ENCODE data around the gene LHFPL3. TPM values are rescaled to one million over a fixed set of nuclear protein-coding genes. Genes with fewer than 3 reads are reported as not detected.

LHFPL3 gene
- total RNA-seq, 1 donor from 2014 or later, result not detected

DNA sequence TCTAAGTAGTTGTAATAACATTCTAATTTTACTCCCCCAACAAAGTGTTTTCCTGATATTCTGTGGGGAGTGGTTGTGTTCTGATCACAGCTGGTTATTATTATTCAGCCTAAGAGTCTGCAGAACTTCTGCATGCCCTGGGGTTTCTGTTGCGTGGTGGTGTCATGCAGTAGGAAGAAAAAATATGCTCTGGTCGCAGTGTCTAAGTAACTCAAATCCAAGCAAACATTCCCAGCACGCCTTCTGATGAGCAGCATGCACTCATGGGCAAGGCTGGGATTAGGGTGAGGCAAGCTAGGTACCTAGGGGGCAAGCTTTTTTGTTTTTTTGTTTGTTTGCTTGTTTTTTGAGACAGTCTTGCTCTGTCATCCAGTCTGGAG is 572.8 kb downstream of the LHFPL3 start:
- H3K4me1 Mint-ChIP-seq (ENCODE audit: low read depth), result peaks cover 10% of the 10 kb centered on the region
- H3K27ac Mint-ChIP-seq, result peak overlapping the region; percentile 85
- no peak overlapping the region for H3K4me3 Mint-ChIP-seq (ENCODE audit: low read depth)
- TF ChIP-seq, protein P1, sequence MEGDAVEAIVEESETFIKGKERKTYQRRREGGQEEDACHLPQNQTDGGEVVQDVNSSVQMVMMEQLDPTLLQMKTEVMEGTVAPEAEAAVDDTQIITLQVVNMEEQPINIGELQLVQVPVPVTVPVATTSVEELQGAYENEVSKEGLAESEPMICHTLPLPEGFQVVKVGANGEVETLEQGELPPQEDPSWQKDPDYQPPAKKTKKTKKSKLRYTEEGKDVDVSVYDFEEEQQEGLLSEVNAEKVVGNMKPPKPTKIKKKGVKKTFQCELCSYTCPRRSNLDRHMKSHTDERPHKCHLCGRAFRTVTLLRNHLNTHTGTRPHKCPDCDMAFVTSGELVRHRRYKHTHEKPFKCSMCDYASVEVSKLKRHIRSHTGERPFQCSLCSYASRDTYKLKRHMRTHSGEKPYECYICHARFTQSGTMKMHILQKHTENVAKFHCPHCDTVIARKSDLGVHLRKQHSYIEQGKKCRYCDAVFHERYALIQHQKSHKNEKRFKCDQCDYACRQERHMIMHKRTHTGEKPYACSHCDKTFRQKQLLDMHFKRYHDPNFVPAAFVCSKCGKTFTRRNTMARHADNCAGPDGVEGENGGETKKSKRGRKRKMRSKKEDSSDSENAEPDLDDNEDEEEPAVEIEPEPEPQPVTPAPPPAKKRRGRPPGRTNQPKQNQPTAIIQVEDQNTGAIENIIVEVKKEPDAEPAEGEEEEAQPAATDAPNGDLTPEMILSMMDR (IDR thresholded peaks at IDR 0.05; ENCODE audit: unreplicated experiment), result no peak
- H3K27me3 Mint-ChIP-seq, result no peaks in the 10 kb centered on the region
- DNase-seq (ENCODE audit: low spot score, unreplicated experiment), result no peak
- H3K9me3 Mint-ChIP-seq (ENCODE audit: low read depth), result no peaks in the 10 kb centered on the region
- H3K36me3 Mint-ChIP-seq (ENCODE audit: insufficient read depth), result peaks cover 26% of the 10 kb centered on the region

DNA sequence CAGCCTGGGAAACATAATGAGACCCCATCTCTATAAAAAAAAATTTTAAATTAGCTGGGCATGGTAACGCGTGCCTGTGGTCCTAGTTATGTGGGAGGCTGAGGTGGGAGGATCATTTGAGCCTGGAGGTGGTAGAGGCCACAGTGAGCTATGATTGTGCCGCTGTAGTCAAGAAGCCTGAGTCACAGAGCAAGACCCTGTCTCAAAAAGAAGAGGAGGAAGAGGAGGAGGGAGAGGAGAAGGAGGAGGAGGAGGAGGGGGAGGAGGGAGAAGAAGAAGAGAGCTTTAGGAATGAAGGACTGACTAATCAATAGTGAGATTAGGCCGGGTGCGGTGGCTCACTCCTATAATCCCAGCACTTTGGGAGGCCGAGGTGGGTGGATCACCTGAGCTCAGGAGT is 573.8 kb downstream of the LHFPL3 start:
- Mint-ChIP-seq H3K9me3 (ENCODE audit: low read depth) (no peaks in the 10 kb centered on the region), H3K27ac (peak overlapping the region; percentile 82), H3K36me3 (ENCODE audit: insufficient read depth) (peaks cover 27% of the 10 kb centered on the region), H3K27me3 (no peaks in the 10 kb centered on the region), H3K4me3 (ENCODE audit: low read depth) (no peak overlapping the region), H3K4me1 (ENCODE audit: low read depth) (peaks cover 10% of the 10 kb centered on the region)
- DNase-seq (ENCODE audit: low spot score, unreplicated experiment), result no peak
- TF ChIP-seq, protein P1 (IDR thresholded peaks at IDR 0.05; ENCODE audit: unreplicated experiment), result no peak

- DNase-seq (ENCODE audit: low spot score, unreplicated experiment), result no peak
- Mint-ChIP-seq H3K36me3 (ENCODE audit: insufficient read depth) (peaks cover 27% of the 10 kb centered on the region), H3K4me3 (ENCODE audit: low read depth) (no peak overlapping the region), H3K27ac (peak overlapping the region; percentile 17), H3K27me3 (no peaks in the 10 kb centered on the region), H3K9me3 (ENCODE audit: low read depth) (no peaks in the 10 kb centered on the region), H3K4me1 (ENCODE audit: low read depth) (peaks cover 10% of the 10 kb centered on the region)
- TF ChIP-seq, protein P1 (IDR thresholded peaks at IDR 0.05; ENCODE audit: unreplicated experiment), result no peak
Observed at GRCh38 chr7:104903044-104903443, 574.6 kb downstream of the LHFPL3 start.

GRCh38 chr7:104903846-104904245 is 575.4 kb downstream of the LHFPL3 start:
- Mint-ChIP-seq H3K4me3 (ENCODE audit: low read depth) (no peak overlapping the region), H3K27ac (no peak overlapping the region), H3K27me3 (no peaks in the 10 kb centered on the region), H3K36me3 (ENCODE audit: insufficient read depth) (peaks cover 29% of the 10 kb centered on the region), H3K9me3 (ENCODE audit: low read depth) (no peaks in the 10 kb centered on the region), H3K4me1 (ENCODE audit: low read depth) (peaks cover 10% of the 10 kb centered on the region)
- TF ChIP-seq, protein P1 (IDR thresholded peaks at IDR 0.05; ENCODE audit: unreplicated experiment), result no peak
- no peak for DNase-seq (ENCODE audit: low spot score, unreplicated experiment)

GRCh38 chr7:104906032-104906431 is 577.6 kb downstream of the LHFPL3 start:
- peaks cover 4% of the 10 kb centered on the region for H3K4me1 Mint-ChIP-seq (ENCODE audit: low read depth)
- TF ChIP-seq, protein P1 (IDR thresholded peaks at IDR 0.05; ENCODE audit: unreplicated experiment), result no peak
- peaks cover 30% of the 10 kb centered on the region for H3K36me3 Mint-ChIP-seq (ENCODE audit: insufficient read depth)
- no peaks in the 10 kb centered on the region for H3K9me3 Mint-ChIP-seq (ENCODE audit: low read depth)
- no peak overlapping the region for H3K27ac Mint-ChIP-seq
- H3K27me3 Mint-ChIP-seq, result no peaks in the 10 kb centered on the region
- H3K4me3 Mint-ChIP-seq (ENCODE audit: low read depth), result no peak overlapping the region
- no peak for DNase-seq (ENCODE audit: low spot score, unreplicated experiment)
